HUDEP-2 (cell line): ENCODE data around the gene SPTBN2.

Source experiments
- DNase-seq, 76 experiments: peaks; one replicate each; lab custom pipeline; 2025; ENCODE audit not compliant: unreplicated experiment in 76 of 76; lab: John Stamatoyannopoulos, UW

The SPTBN2 gene

GRCh38 chr11:66646828-66647227 is 82.2 kb downstream of the SPTBN2 start:
- DNase-seq: no peak

- no peak for DNase-seq
Observed at GRCh38 chr11:66643745-66644437, 85.1 kb downstream of the SPTBN2 start.

- no peak for DNase-seq
Observed at GRCh38 chr11:66641834-66642233, 87.2 kb downstream of the SPTBN2 start.

- DNase-seq: peak in 1 of 76 experiments; percentile 5
Observed at GRCh38 chr11:66639814-66640340, 89.1 kb downstream of the SPTBN2 start.

- DNase-seq: peak in 7 of 76 experiments; percentile 7 to 41 (median 31)
Observed at GRCh38 chr11:66639066-66639813, 89.8 kb downstream of the SPTBN2 start.

- DNase-seq: peak; percentile 36 to 99 (median 97)
Observed at GRCh38 chr11:66638177-66639065, 90.6 kb downstream of the SPTBN2 start, which contains the start of gene RBM4. Gene RBM4 (plus strand): TSS chr11:66638703. CDS start chr11:66639712, 1,009 bp downstream.

- peak in 5 of 76 experiments; percentile 7 to 59 (median 53) for DNase-seq
Observed at GRCh38 chr11:66637557-66638176, 91.3 kb downstream of the SPTBN2 start.

GRCh38 chr11:66636411-66636810 is 92.6 kb downstream of the SPTBN2 start:
- no peak for DNase-seq
